Measurements from ENCODE around the gene ZFP36L2.

ZFP36L2 gene

GRCh38 chr2:43224131-43224570 lies 2.3 kb downstream of the ZFP36L2 start (continued):
- TF ChIP-seq ZNF280C (tag by site-specific recombination; IDR thresholded peaks at IDR 0.05) (no peak), ZNF423 (tag by site-specific recombination; IDR thresholded peaks at IDR 0.05) (no peak), CTCF (tag by site-specific recombination; IDR thresholded peaks at IDR 0.05) (peak; percentile 77), TCF7L2 (IDR thresholded peaks at IDR 0.05; ENCODE audit: borderline replicate concordance, low read depth, low read length) (no peak)

GRCh38 chr2:43223521-43224001 lies 2.8 kb downstream of the ZFP36L2 start:
- Histone ChIP-seq H3K9me3 (ENCODE audit: control insufficient read depth, insufficient read depth, low read depth, low read length) (no peaks in the 10 kb centered on the region), H3K4me1 (ENCODE audit: control insufficient read depth, insufficient read depth, low read length) (peaks cover 20% of the 10 kb centered on the region), H3K36me3 (ENCODE audit: control insufficient read depth in 2 of 2, insufficient read depth in 1 of 2, low read length in 2 of 2) (peaks cover 3 to 34% of the 10 kb centered on the region in 2 experiments; a peak in 1 of 3 replicates), H3K4me3 (ENCODE audit: low read depth, low read length) (peak overlapping the region; percentile 85), H3K27ac (ENCODE audit: extremely low read depth, low read depth, low read length) (no peak overlapping the region; the same call in 1 of the 2 replicates)
- ChIA-PET POLR2A (interaction anchor here (1.1 to 1.3 kb wide), 2 partner anchors 45 to 271 kb away, joined by 3 read pairs; no protein-coding TSS in a partner anchor), CTCF (interaction anchor here (1.1 to 5.3 kb wide), 4 partner anchors 94 to 261 kb away, joined by 3 to 21 read pairs (median 8); no protein-coding TSS in a partner anchor)
- TF ChIP-seq ZNF184 (tag by site-specific recombination; IDR thresholded peaks at IDR 0.05) (no peak), ZNF791 (tag by site-specific recombination; IDR thresholded peaks at IDR 0.05) (no peak), ATF2 (tag by site-specific recombination; IDR thresholded peaks at IDR 0.05; ENCODE audit: low read depth) (no peak), ZNF596 (tag by site-specific recombination; IDR thresholded peaks at IDR 0.05) (no peak), HIC1 (tag by site-specific recombination; IDR thresholded peaks at IDR 0.05) (no peak), ZNF518A (tag by site-specific recombination; conservative IDR thresholded peaks at IDR 0.05; ENCODE audit: low read depth) (no peak), ZNF169 (tag by site-specific recombination; IDR thresholded peaks at IDR 0.05) (no peak), ZBTB11 (tag by site-specific recombination; conservative IDR thresholded peaks at IDR 0.05; ENCODE audit: low read depth) (no peak), TSHZ1 (tag by site-specific recombination; IDR thresholded peaks at IDR 0.05; ENCODE audit: borderline replicate concordance) (no peak), ZBTB48 (tag by site-specific recombination; IDR thresholded peaks at IDR 0.05) (no peak)
